ENCODE data around the gene LRRC2.

- TF ChIP-seq CTCF (conservative IDR thresholded peaks at IDR 0.05; ENCODE audit: low read length) (no peak), EZH2phosphoT487 (IDR thresholded peaks at IDR 0.05; ENCODE audit: borderline replicate concordance) (no peak)
Measured at GRCh38 chr3:46599590-46599989, 33.5 kb upstream of the LRRC2 start.
